Smooth muscle cell of the brain vasculature (primary cell): ENCODE results near the gene NBEA.
"Not testable (repeated sequence)": the region's sequence is repeated elsewhere in the genome, so short reads cannot be mapped to it uniquely, and the experiment has no call there.

Experiments
- DNase-seq: peaks from one replicate; pipeline ENCODE4 v3.0.0-alpha.2; 2012; ENCODE audit warnings: low read depth, low spot score

The NBEA gene

GRCh38 chr13:34941835-34942731, at the start of gene NBEA:
NBEA (plus strand) TSS chr13:34942270; CDS start chr13:34942821, 551 bp downstream.
- DNase-seq: no peak

DNA sequence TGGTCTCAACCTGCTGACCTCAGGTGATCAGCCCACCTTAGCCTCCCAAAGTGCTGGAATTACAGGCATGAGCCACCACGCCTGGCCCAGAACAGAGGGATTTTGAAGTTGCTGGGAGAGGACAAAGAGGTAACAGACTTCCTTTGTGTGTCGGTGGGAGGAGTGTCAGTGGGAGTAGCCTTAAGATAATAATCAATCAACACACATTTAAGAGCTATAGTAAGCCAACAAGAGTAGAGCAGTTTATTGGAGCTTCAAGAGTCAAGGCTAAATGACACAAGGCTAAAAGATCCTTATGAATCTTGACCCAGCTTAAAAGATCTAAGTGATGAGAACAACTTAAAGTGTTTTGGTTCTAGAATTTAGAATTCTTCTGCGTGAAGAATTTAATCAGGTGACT, 47.3 kb upstream of the NBEA start:
- DNase-seq: no peak

GRCh38 chr13:34897220-34897619, 44.9 kb upstream of the NBEA start:
- no peak for DNase-seq

GRCh38 chr13:34899888-34900287, 42.2 kb upstream of the NBEA start:
- DNase-seq: no peak

- no peak for DNase-seq
Observed at GRCh38 chr13:34900288-34900739, 41.8 kb upstream of the NBEA start.

- no peak for DNase-seq
Observed at GRCh38 chr13:34901572-34901971, 40.5 kb upstream of the NBEA start.

DNA sequence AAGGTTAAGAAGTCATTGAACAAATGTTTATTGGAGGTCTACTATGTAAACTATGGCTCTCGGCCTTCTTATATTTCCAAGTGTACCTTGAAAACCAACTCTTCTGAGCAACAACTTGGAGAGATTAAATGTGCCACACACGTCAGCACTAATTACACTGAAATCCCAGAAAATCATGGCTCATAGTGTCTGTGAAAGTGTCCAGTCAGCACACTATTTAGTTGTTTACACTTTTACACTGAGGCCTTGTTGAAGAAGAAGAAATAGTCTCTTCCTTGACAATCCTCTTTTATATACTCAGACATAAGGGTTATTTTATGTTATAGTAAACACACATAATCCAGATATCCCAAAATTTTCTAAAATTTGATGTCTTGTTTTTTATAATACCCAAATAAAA, 30.9 kb upstream of the NBEA start:
- no peak for DNase-seq

- no peak for DNase-seq
Observed at GRCh38 chr13:34913040-34913439, 29.0 kb upstream of the NBEA start.

- no peak for DNase-seq
Observed at GRCh38 chr13:34914416-34914815, 27.7 kb upstream of the NBEA start.

GRCh38 chr13:34926508-34926907, 15.6 kb upstream of the NBEA start:
- DNase-seq: peak; percentile 12

- not testable (repeated sequence) for DNase-seq
Observed at GRCh38 chr13:34928676-34929075, 13.4 kb upstream of the NBEA start.

- no peak for DNase-seq
Observed at GRCh38 chr13:34931572-34931971, 10.5 kb upstream of the NBEA start.

DNA sequence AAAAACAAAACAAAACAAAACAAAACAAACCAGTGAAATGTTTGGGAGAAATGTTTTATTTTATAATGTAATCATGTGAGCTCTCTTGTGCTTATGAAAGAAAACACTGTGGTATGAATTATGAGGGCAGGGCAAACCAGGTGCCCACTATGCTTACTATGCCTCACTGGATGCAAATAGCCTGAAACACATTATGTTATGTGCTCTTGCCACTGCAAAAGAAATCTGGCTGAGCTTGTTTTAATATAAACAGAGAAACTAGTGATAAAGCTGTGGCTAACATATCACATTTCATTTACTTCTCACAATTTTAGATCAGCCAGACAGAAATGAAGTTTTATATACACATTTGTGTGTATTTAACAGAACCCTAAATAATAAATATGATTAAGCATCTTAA, 8.7 kb upstream of the NBEA start:
- no peak for DNase-seq

- no peak for DNase-seq
Observed at GRCh38 chr13:34933786-34934185, 8.3 kb upstream of the NBEA start.

- DNase-seq: no peak
Observed at GRCh38 chr13:34935841-34936240, 6.2 kb upstream of the NBEA start.

- no peak for DNase-seq
Observed at GRCh38 chr13:34939771-34940170, 2.3 kb upstream of the NBEA start.

DNA sequence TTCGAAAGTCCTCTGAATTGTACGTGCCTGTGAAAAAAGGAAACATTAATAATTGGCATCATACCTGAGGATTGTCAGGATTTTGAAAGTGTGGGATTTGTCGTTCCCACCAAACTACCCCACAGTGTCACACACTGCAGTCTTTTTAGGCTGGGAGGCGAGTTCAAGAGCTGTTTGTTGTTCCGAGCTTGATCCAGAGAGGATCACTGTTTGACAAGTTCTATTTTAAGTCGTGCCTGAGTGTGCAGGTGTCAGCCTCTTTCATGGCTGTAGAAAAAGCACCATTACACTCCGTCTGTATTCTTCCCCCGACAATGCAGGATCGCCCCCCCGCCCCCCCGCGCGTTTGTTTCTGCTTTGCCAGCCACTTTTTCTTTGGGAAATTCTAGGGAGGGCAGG, 635 bp upstream of the NBEA start:
- no peak for DNase-seq

GRCh38 chr13:34942732-34943435, 814 bp downstream of the NBEA start:
- DNase-seq: no peak

- no peak for DNase-seq
Observed at GRCh38 chr13:34943436-34944273, 1.6 kb downstream of the NBEA start.

DNA sequence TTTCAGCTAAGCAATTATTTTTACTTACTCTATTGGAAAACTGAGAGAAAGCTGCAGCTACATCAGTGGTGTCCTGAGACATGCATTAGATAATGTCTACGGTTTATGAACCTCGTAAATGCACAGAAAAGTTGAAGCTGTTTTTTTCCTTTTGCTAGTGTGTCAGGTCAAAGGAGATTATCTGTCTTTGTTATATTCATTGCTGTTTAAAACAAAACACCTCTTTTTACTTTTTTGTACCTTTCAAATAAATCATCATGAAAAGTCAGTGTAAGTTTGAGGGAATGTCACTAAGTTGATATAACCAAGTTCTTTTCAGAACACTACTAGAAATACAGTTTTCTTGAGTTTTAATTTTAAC, 2.2 kb downstream of the NBEA start:
- DNase-seq: no peak

GRCh38 chr13:34944751-34945150, 2.7 kb downstream of the NBEA start:
- DNase-seq: no peak

- no peak for DNase-seq
Observed at GRCh38 chr13:34951528-34951927, 9.5 kb downstream of the NBEA start.
